CD4-positive, CD25-positive, alpha-beta regulatory T cell (primary cell): ENCODE measurements around the gene MAP3K13. TPM values are rescaled to one million over a fixed set of nuclear protein-coding genes. Genes with fewer than 3 reads are reported as not detected.

Experiments
- ATAC-seq, 2 donors: fragments of 150-1000 bp; cut with Tn5 transposase; one replicate each; pipeline ENCODE4 v1.10.0; 2021; ENCODE audit warnings: low read depth in 2 of 2, moderate number of reproducible peaks in 2 of 2, moderate library complexity in 1 of 2
- DNase-seq, 3 donors: peaks; one replicate each; pipeline versions ENCODE4 v3.0.0 to v3.0.0-alpha.2; 2012 to 2022; ENCODE audit warnings: mixed read lengths in 1 of 3
- H3K27ac ChIP-seq: one replicate; pipeline ENCODE4 v1.7.0; 2013; ENCODE audit warnings: mild to moderate bottlenecking, low read length; ENCODE audit not compliant: insufficient read depth, poor library complexity, severe bottlenecking
- H3K27me3 ChIP-seq: one replicate; pipeline ENCODE4 v1.7.0; 2013; ENCODE audit warnings: low read length; ENCODE audit not compliant: control insufficient read depth, insufficient read depth
- H3K36me3 ChIP-seq: one replicate; pipeline ENCODE4 v1.7.0; 2013; ENCODE audit warnings: mild to moderate bottlenecking, low read length, moderate library complexity; ENCODE audit not compliant: control insufficient read depth, insufficient read depth
- H3K4me1 ChIP-seq: 2 replicates; pipeline ENCODE4 v1.7.0; 2013; ENCODE audit warnings: mild to moderate bottlenecking, low read length; ENCODE audit not compliant: insufficient read depth, control insufficient read depth, poor library complexity, severe bottlenecking
- H3K4me3 ChIP-seq: one replicate; pipeline ENCODE4 v1.7.0; 2013; ENCODE audit warnings: low read depth, mild to moderate bottlenecking, low read length, moderate library complexity
- H3K9me3 ChIP-seq, 2 experiments: 1 replicate in 1 of 2; 2 replicates in 1 of 2; pipeline ENCODE4 v1.7.0; 2013; ENCODE audit warnings: low read length in 2 of 2, mild to moderate bottlenecking in 1 of 2, moderate library complexity in 1 of 2; ENCODE audit not compliant: control insufficient read depth in 2 of 2
- H3K27ac Mint-ChIP-seq, 3 donors: one replicate each; pipeline ENCODE4 v1.8.0; 2020 to 2022; ENCODE audit warnings: mild to moderate bottlenecking in 3 of 3, mixed read lengths in 3 of 3, moderate library complexity in 2 of 3
- H3K27me3 Mint-ChIP-seq: one replicate; pipeline ENCODE4 v1.8.0; 2022; ENCODE audit warnings: mild to moderate bottlenecking, mixed read lengths
- H3K36me3 Mint-ChIP-seq: one replicate; pipeline ENCODE4 v1.8.0; 2020; ENCODE audit warnings: mixed read lengths
- H3K4me1 Mint-ChIP-seq, 4 donors: one replicate each; pipeline ENCODE4 v1.8.0; 2020 to 2022; ENCODE audit warnings: mixed read lengths in 4 of 4, mild to moderate bottlenecking in 1 of 4
- H3K4me3 Mint-ChIP-seq, 4 donors: one replicate each; pipeline ENCODE4 v1.8.0; 2020 to 2022; ENCODE audit warnings: mild to moderate bottlenecking in 4 of 4, mixed read lengths in 4 of 4, moderate library complexity in 3 of 4
- H3K9me3 Mint-ChIP-seq, 7 donors: one replicate each; pipeline ENCODE4 v1.8.0; 2020 to 2022; ENCODE audit warnings: mixed read lengths in 7 of 7, mild to moderate bottlenecking in 3 of 7, moderate library complexity in 2 of 7
- polyA plus RNA-seq, 4 donors: library from polyadenylated mRNA; unstranded; fragments of 300-500 nt; fragmentation: Illumina TruSeq; gene quantifications; one replicate each; pipeline ENCODE4 v1.2.3, GENCODE V29; 2021
- total RNA-seq: library from RNA; stranded (reverse); gene quantifications from one replicate; pipeline ENCODE4 v1.2.3, GENCODE V29; 2022

Gene MAP3K13
- total and polyA plus RNA-seq, 5 donors from 2014 or later: 3.7 to 29.7 (median 22.2) TPM

DNA sequence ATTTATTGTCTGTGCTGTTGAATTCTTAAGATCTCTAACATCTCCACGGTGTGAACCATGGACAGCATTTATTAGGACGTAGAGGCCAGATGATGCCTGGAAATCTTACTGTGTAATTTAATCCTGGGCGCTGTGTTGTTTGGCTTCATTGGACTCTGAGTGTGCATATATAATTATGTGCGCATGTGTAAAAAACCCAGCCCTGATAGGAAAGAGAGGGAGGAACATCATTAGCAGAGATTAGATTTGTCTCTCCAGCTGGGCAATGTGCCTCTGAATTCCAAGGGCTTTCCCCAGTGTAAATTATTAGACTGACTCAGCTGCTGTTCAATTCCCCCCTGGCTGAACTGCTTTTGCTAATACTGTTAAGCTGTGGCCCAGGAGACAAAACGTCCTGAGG, 39.6 kb downstream of the MAP3K13 start:
- H3K27me3 Mint-ChIP-seq: peaks cover 4% of the 10 kb centered on the region

DNA sequence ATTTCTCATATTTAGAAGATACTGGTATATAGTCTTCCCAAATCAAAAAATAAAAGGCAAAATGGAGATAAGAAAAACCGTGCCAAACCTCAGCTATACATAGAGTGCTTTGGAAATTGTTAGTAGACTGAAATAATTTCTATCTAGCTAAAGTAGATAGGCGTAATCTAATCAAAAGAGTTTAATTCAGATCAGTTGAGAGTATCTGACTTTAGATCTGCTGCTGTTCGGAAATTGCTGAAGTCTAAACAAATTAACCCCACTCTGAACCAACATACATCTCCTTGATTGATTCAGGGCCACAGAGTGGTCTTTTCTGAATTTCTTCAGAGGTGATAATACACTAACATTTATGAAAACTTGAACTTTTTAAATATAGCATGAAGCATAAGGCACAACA, 40.1 kb downstream of the MAP3K13 start:
- Mint-ChIP-seq H3K27ac (no peak overlapping the region), H3K27me3 (peaks cover under 1% of the 10 kb centered on the region), H3K9me3 (peaks cover 0 to 3% (median 0%) of the 10 kb centered on the region in 7 donors), H3K4me3 (no peak overlapping the region), H3K4me1 (no peaks in the 10 kb centered on the region), H3K36me3 (no peaks in the 10 kb centered on the region)
- ATAC-seq (no peak), DNase-seq (no peak)
- H3K27ac ChIP-seq: no peak overlapping the region
- peaks cover 6% of the 10 kb centered on the region for H3K27me3 ChIP-seq
- no peaks in the 10 kb centered on the region for H3K36me3 ChIP-seq
- H3K4me3 ChIP-seq: no peak overlapping the region
- H3K9me3 ChIP-seq: no peaks in the 10 kb centered on the region
- no peaks in the 10 kb centered on the region for H3K4me1 ChIP-seq

More for the DNA sequence above, 39.6 kb downstream of the MAP3K13 start:
- Histone ChIP-seq H3K36me3 (no peaks in the 10 kb centered on the region), H3K27me3 (peaks cover 6% of the 10 kb centered on the region), H3K4me1 (no peaks in the 10 kb centered on the region), H3K27ac (no peak overlapping the region), H3K4me3 (no peak overlapping the region), H3K9me3 (no peaks in the 10 kb centered on the region)
- Mint-ChIP-seq H3K36me3 (no peaks in the 10 kb centered on the region), H3K4me3 (no peak overlapping the region), H3K27ac (no peak overlapping the region), H3K4me1 (no peaks in the 10 kb centered on the region), H3K9me3 (peaks cover 0 to 3% (median 0%) of the 10 kb centered on the region in 7 donors)
- ATAC-seq (no peak), DNase-seq (no peak)

DNA sequence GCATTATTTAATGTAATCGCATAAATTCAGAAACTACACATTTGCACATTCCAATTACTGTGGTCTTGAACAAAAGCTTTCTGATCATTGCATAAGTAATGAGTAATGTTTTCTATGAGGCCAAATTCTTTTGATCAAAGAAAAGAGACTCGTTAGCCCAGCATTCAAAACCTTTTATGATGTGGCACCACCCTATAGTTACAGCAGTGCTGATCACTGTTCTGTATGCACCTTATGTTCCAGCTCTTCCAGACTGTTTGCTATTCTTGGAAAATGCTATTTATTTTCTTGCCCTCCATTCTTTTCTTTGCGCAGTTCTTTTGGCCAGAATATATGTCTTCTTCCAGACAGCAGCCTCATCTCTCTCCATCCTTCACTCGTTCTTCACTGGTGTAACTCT, 42.3 kb downstream of the MAP3K13 start:
- H3K9me3 ChIP-seq: no peaks in the 10 kb centered on the region
- Mint-ChIP-seq H3K27ac (no peak overlapping the region), H3K4me3 (no peak overlapping the region), H3K27me3 (peaks cover 8% of the 10 kb centered on the region), H3K4me1 (no peaks in the 10 kb centered on the region), H3K36me3 (no peaks in the 10 kb centered on the region), H3K9me3 (peaks cover 0 to 3% (median 0%) of the 10 kb centered on the region in 7 donors)
- H3K4me1 ChIP-seq: no peaks in the 10 kb centered on the region
- DNase-seq (no peak), ATAC-seq (no peak)
- H3K4me3 ChIP-seq: no peak overlapping the region
- peaks cover 6% of the 10 kb centered on the region for H3K27me3 ChIP-seq
- H3K27ac ChIP-seq: no peak overlapping the region
- no peaks in the 10 kb centered on the region for H3K36me3 ChIP-seq

DNA sequence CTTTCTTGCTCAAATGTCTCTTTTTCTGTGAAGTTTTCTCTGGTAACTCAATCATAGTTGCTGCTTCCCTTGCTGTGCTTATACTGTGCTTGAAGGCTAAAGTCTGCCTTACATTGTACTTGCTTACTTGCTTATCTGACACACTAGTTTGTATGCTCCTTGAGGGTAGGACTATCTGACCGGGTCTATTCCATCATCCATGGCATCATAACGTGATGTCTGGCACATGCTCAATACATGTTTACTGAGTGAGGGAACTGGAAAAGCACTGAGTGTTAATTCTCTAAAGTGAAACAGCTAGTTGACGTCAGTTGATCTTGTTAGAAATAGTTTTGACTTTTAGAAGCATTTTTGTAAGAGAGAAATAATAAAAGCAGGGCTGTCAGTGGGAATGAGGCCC, 42.7 kb downstream of the MAP3K13 start:
- H3K4me3 Mint-ChIP-seq: no peak overlapping the region
- Histone ChIP-seq H3K9me3 (no peaks in the 10 kb centered on the region), H3K36me3 (no peaks in the 10 kb centered on the region), H3K27me3 (peaks cover 6% of the 10 kb centered on the region), H3K27ac (no peak overlapping the region), H3K4me3 (no peak overlapping the region), H3K4me1 (no peaks in the 10 kb centered on the region)
- no peak overlapping the region for H3K27ac Mint-ChIP-seq
- H3K36me3 Mint-ChIP-seq: no peaks in the 10 kb centered on the region
- H3K4me1 Mint-ChIP-seq: no peaks in the 10 kb centered on the region
- peaks cover 0 to 3% (median 0%) of the 10 kb centered on the region in 7 donors for H3K9me3 Mint-ChIP-seq
- ATAC-seq (no peak), DNase-seq (no peak)
- H3K27me3 Mint-ChIP-seq: peaks cover 9% of the 10 kb centered on the region

DNA sequence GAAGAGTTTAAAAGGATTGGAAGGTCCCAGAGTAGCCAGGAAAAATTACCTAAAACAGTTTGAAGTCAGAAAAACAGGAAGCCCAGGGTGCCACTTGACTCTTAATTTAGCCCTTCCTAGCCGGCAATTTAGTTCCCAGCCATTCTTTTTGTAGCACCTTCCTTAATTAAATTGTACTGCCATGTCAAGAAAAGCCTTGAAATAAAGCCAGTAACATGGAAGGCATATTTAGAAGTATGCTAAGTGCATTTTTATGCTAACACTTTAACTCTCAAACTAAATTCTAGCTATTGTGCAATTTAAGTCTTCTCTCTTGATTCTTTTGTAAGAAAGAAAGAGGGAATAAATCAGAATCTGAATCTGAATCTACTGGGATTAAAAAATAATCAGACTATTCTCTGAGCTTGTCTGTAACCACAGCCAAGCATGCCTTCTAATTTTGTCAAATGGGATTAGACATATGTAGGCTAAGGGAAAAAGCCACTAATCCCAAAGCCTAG, 43.2 kb downstream of the MAP3K13 start:
- Histone ChIP-seq H3K4me3 (no peak overlapping the region), H3K27me3 (peaks cover 6% of the 10 kb centered on the region), H3K4me1 (no peaks in the 10 kb centered on the region), H3K36me3 (no peaks in the 10 kb centered on the region), H3K27ac (no peak overlapping the region), H3K9me3 (no peaks in the 10 kb centered on the region)
- H3K4me1 Mint-ChIP-seq: no peaks in the 10 kb centered on the region
- peaks cover 14% of the 10 kb centered on the region for H3K27me3 Mint-ChIP-seq
- DNase-seq (no peak), ATAC-seq (no peak)
- no peak overlapping the region for H3K4me3 Mint-ChIP-seq
- H3K36me3 Mint-ChIP-seq: no peaks in the 10 kb centered on the region
- H3K9me3 Mint-ChIP-seq: peaks cover 0 to 3% (median 0%) of the 10 kb centered on the region in 7 donors
- H3K27ac Mint-ChIP-seq: no peak overlapping the region

DNA sequence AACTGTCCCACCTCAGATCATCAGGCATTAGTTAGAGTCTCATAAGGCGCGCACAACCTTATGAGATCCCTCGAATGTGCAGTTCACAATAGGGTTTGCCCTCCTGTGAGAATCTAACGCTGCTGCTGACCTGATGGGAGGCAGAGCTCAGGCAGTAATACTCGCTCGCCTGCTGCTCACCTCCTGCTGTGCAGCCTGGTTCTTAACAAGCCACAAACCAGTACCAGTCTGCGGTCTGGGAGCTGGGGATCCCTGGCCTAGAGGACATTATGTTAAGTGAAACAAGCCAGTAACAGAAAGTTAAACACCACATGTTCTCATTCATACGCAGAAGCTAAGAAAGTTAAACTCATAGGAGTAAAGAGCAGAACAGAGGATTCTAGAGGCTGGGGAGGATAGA, 47.0 kb downstream of the MAP3K13 start:
- Mint-ChIP-seq H3K4me3 (no peak overlapping the region), H3K36me3 (no peaks in the 10 kb centered on the region), H3K27ac (no peak overlapping the region), H3K9me3 (peaks cover 0 to 3% (median 0%) of the 10 kb centered on the region in 7 donors), H3K4me1 (no peaks in the 10 kb centered on the region), H3K27me3 (peaks cover 15% of the 10 kb centered on the region)
- DNase-seq (no peak), ATAC-seq (no peak)
- H3K27me3 ChIP-seq: peaks cover 6% of the 10 kb centered on the region
- H3K4me3 ChIP-seq: no peak overlapping the region
- no peaks in the 10 kb centered on the region for H3K36me3 ChIP-seq
- H3K27ac ChIP-seq: no peak overlapping the region
- H3K9me3 ChIP-seq: no peaks in the 10 kb centered on the region
- no peaks in the 10 kb centered on the region for H3K4me1 ChIP-seq

DNA sequence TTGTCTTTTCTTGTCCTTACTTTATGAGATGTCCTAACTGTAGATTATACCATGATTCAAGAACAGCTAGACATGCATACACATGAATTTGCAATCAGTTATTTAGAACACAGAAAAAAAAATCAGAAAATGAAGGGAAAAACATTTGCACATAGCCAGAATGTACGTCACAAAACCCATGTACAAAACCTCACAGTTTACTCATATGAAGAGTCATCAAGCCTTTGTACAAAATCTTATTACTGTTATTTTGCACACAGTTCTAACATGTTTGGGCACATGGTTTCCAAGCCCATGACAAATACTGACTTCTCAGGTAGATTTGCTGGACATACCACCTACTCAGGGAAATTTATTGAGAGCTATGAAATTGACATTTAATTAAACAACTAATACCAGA, 48.2 kb downstream of the MAP3K13 start:
- Histone ChIP-seq H3K27me3 (peaks cover 2% of the 10 kb centered on the region), H3K27ac (no peak overlapping the region)

DNA sequence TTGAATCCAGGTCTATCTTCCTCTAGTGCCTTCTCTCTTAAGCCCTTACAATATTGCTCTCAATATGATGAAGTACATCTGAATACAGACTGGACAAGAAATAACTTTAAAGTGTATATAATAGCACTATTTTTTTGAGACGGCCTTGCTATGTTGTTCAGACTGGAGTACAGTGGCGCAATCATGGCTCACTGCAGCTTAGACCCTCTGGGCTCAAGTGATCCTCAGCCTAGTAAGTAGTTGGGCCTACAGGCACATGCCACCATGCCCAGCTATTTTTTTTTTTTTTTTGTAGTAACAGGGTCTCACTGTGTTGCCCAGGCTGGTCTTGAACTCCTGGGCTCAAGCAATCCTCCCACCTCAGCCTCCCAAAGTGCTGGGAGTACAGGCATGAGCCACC, 53.6 kb downstream of the MAP3K13 start:
- no peaks in the 10 kb centered on the region for H3K27me3 Mint-ChIP-seq
- H3K9me3 ChIP-seq: no peaks in the 10 kb centered on the region
- H3K9me3 Mint-ChIP-seq: no peaks in the 10 kb centered on the region
- H3K4me3 Mint-ChIP-seq: no peak overlapping the region
- no peaks in the 10 kb centered on the region for H3K4me1 Mint-ChIP-seq
- H3K4me1 ChIP-seq: no peaks in the 10 kb centered on the region
- H3K27ac ChIP-seq: no peak overlapping the region
- H3K36me3 ChIP-seq: no peaks in the 10 kb centered on the region
- no peak for DNase-seq
- no peaks in the 10 kb centered on the region for H3K36me3 Mint-ChIP-seq
- no peaks in the 10 kb centered on the region for H3K27me3 ChIP-seq
- H3K4me3 ChIP-seq: no peak overlapping the region
- no peak for ATAC-seq
- H3K27ac Mint-ChIP-seq: no peak overlapping the region

More for the DNA sequence above, 48.2 kb downstream of the MAP3K13 start:
- no peaks in the 10 kb centered on the region for H3K36me3 ChIP-seq
- Mint-ChIP-seq H3K27me3 (peaks cover 15% of the 10 kb centered on the region), H3K4me1 (no peaks in the 10 kb centered on the region), H3K27ac (no peak overlapping the region), H3K36me3 (no peaks in the 10 kb centered on the region), H3K4me3 (no peak overlapping the region), H3K9me3 (no peaks in the 10 kb centered on the region)
- DNase-seq (no peak), ATAC-seq (no peak)
- no peaks in the 10 kb centered on the region for H3K9me3 ChIP-seq
- H3K4me1 ChIP-seq: no peaks in the 10 kb centered on the region
- H3K4me3 ChIP-seq: no peak overlapping the region
